ENCODE measurements around the gene MPL. TPM values are rescaled to one million over a fixed set of nuclear protein-coding genes. Genes with fewer than 3 reads are reported as not detected.

Gene MPL
- total and polyA plus RNA-seq, 10 donors = 0.47 to 2.2 (median 1.3) TPM; not detected in 4

DNA sequence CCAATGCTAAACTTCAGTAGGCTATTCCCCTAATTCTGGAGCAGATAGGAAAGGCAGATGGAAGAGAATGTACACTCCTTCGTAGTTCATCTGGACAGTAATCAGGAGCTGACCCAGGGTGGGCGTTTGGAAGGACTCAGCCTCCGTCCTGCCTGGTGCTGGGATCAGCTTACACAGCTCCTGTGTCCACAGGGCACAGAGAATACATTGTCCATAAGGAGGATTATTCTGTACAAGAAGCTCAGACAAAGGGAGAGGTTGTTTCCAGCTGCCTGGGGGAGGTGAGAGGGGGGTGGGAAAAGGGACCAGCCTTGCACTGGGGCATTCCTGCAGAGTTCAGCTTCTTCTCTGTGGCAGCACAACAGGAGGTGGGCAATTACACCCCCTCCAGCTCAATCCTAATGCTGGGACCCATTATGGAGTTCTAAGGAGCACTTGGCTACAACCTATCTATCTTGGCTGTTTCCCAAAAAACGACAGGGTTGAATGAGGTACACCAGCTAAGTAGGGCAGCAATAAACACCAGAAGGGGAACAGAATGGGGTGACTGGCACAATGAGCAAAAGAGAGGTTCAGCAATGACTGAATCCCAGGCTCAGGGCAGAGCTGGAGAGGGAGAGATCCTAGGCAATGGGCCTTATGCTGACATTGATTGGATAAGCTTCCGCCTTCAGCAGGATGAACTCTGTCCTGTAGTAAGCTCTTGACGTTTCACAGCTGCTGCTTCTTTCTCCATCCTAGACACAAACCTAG is 44.6 kb downstream of the MPL start:
- 76 to 82% (median 80%) methylated on average over 6 of the region's 6 CpGs for WGBS, 5 donors
- Histone ChIP-seq H3K4me1 (peaks cover 0 to 20% (median 0%) of the 10 kb centered on the region in 6 donors), H3K27me3 (replicated peaks in 1 of 7) (no peaks in the 10 kb centered on the region), H3K4me3 (no peak overlapping the region), H3K27ac (peak overlapping the region in 4 of 8 donors; percentile 8 to 61 (median 31)), H3K9me3 (no peaks in the 10 kb centered on the region), H3K36me3 (peaks cover 22 to 86% (median 58%) of the 10 kb centered on the region in 6 donors)
- intact Hi-C loops (cut with DNase I; ENCODE audit: low total_unique reads) = no loop called here
- TF ChIP-seq CTCF (IDR thresholded peaks at IDR 0.05 in 8 of 11, conservative IDR thresholded peaks at IDR 0.05 in 3 of 11) = no peak
- DNase-seq = no peak

DNA sequence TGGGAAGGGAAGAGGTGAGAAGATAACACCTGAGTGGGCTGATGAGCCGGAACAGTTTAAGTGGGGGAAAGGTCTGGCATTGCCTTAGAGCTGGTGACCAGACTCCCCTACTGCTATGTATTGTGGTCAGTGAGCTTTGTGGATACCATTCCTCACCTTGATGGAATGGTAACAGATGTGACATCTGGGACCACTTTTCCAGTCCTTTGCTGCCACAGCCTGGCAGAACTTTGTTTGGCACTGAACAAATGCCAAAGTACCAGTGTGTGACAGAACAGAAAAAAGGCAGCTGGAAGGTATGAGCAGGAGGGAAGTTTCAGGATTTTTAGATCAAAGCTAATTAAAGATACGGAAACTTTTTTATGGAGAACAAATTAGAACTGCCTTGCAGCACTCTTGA is 45.8 kb downstream of the MPL start:
- intact Hi-C loops (cut with DNase I; ENCODE audit: low total_unique reads) = no loop called here
- DNase-seq = no peak
- no peaks in the 10 kb centered on the region for H3K27me3 ChIP-seq (replicated peaks in 1 of 7)
- H3K4me1 ChIP-seq = peaks cover 6 to 33% (median 10%) of the 10 kb centered on the region in 6 donors
- TF ChIP-seq CTCF (IDR thresholded peaks at IDR 0.05 in 8 of 11, conservative IDR thresholded peaks at IDR 0.05 in 3 of 11) (no peak), POLR2A (IDR thresholded peaks at IDR 0.05) (no peak), POLR2AphosphoS5 (IDR thresholded peaks at IDR 0.05) (no peak)
- no peak overlapping the region for H3K4me3 ChIP-seq
- 74 to 100% (median 95%) methylated on average over 2 of the region's 2 CpGs for WGBS, 5 donors
- H3K36me3 ChIP-seq = peaks cover 22 to 87% (median 60%) of the 10 kb centered on the region in 6 donors
- H3K27ac ChIP-seq = no peak overlapping the region
- no peaks in the 10 kb centered on the region for H3K9me3 ChIP-seq

DNA sequence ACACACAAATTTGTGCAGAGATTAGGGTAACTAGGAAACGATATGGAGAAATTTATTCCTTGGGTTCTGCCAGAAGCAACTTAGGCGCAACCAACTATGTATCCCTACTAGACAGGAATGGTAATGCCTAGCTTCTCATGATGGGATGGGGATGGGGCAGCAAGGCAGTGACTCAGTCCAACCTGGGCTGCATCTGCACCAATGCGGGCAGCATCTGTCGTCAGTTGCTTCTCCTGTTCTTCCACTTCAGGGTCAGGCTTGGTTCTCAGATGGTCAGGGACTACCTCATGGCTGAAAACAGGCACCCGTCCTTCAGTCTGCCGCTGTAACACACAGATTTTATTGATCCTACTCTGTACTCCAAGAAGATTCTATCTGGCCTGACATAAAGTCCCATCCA is 49.1 kb downstream of the MPL start:
- Histone ChIP-seq H3K27ac (no peak overlapping the region), H3K4me3 (no peak overlapping the region), H3K4me1 (peaks cover 18 to 53% (median 31%) of the 10 kb centered on the region in 6 donors), H3K36me3 (peaks cover 22 to 65% (median 56%) of the 10 kb centered on the region in 6 donors), H3K27me3 (replicated peaks in 1 of 7) (no peaks in the 10 kb centered on the region), H3K9me3 (no peaks in the 10 kb centered on the region)
- intact Hi-C loops (cut with DNase I; ENCODE audit: low total_unique reads) = no loop called here
- 95 to 97% (median 95%) methylated on average over 6 of the region's 6 CpGs for WGBS, 5 donors
- DNase-seq = no peak
- TF ChIP-seq POLR2AphosphoS5 (IDR thresholded peaks at IDR 0.05) (no peak), CTCF (IDR thresholded peaks at IDR 0.05 in 8 of 11, conservative IDR thresholded peaks at IDR 0.05 in 3 of 11) (no peak), POLR2A (IDR thresholded peaks at IDR 0.05) (no peak)

- Histone ChIP-seq H3K36me3 (peaks cover 22 to 51% (median 43%) of the 10 kb centered on the region in 6 donors), H3K4me1 (peaks cover 18 to 51% (median 34%) of the 10 kb centered on the region in 6 donors), H3K27ac (peak overlapping the region in 3 of 8 donors; percentile 88 to 93 (median 89)), H3K4me3 (peak overlapping the region in 2 of 8 donors; percentile 74 to 92), H3K27me3 (replicated peaks in 1 of 7) (no peaks in the 10 kb centered on the region), H3K9me3 (no peaks in the 10 kb centered on the region)
- 44 to 78% (median 58%) methylated on average over 4 of the region's 4 CpGs for WGBS, 5 donors
- TF ChIP-seq CTCF (IDR thresholded peaks at IDR 0.05 in 8 of 11, conservative IDR thresholded peaks at IDR 0.05 in 3 of 11) (no peak), POLR2A (IDR thresholded peaks at IDR 0.05) (no peak)
- no peak for DNase-seq
- intact Hi-C loops (cut with DNase I; ENCODE audit: low total_unique reads) = no loop called here
Observed at GRCh38 chr1:43387976-43388599, 50.5 kb downstream of the MPL start.

Data from spleen (tissue), 11 donors.